Adrenal gland (tissue), 12 donors: ENCODE results near the gene SUN2. TPM values are rescaled to one million over a fixed set of nuclear protein-coding genes. Genes with fewer than 3 reads are reported as not detected.

Experiments used
- DNase-seq, 7 donors: peaks; one replicate each; pipeline ENCODE4 v3.0.0-alpha.2; 2019 to 2020
- H3K27ac ChIP-seq, 5 donors: fragments of 200-600 bp; sonication (generic) in 4 of 5; 1 replicate in 3 of 5; 2 replicates in 2 of 5; pipeline versions ENCODE4 v1.5.1 to v1.8.0; 2016 to 2020; ENCODE audit warnings: mild to moderate bottlenecking in 1 of 5
- H3K27me3 ChIP-seq: fragments of 200-600 bp; 2 replicates; pipeline ENCODE4 v1.8.0; 2021
- H3K36me3 ChIP-seq, 2 donors: fragments of 200-600 bp; replicated peaks in 1 of 2; 1 replicate in 1 of 2; 2 replicates in 1 of 2; pipeline versions ENCODE4 v1.5.1 to v1.8.0; 2018 to 2022
- H3K4me1 ChIP-seq, 2 donors: fragments of 200-600 bp; replicated peaks in 1 of 2; 1 replicate in 1 of 2; 2 replicates in 1 of 2; pipeline versions ENCODE4 v1.5.1 to v1.8.0; 2018 to 2021
- H3K4me3 ChIP-seq, 4 donors: fragments of 200-600 bp; sonication (generic) in 3 of 4; one replicate each; pipeline ENCODE4 v1.5.1; 2016 to 2018
- H3K9me3 ChIP-seq, 3 donors: fragments of 200-600 bp; sonication (generic) in 1 of 3; replicated peaks in 1 of 3; 1 replicate in 2 of 3; 2 replicates in 1 of 3; pipeline versions ENCODE4 v1.5.1 to v1.8.0; 2016 to 2021
- POLR2A ChIP-seq, 2 donors: fragments of 450-650 bp; IDR thresholded peaks; one replicate each; pipeline ENCODE4 v1.6.1; 2017; ENCODE audit warnings: antibody characterized with exemption in 2 of 2, mild to moderate bottlenecking in 2 of 2, moderate library complexity in 1 of 2
- WGBS, 4 donors: extraction: QIAGEN DNeasy Blood & Tissue Kit in 2 of 4; methylation state at CpG; one replicate each; pipeline versions ENCODE4 v1.1.5 to v1.1.7; 2013 to 2017; 5-methylcytosine and 5-hydroxymethylcytosine counted together
- intact Hi-C, 2 donors: fragments of 100-400 bp; cut with DNase I; formaldehyde crosslinking; loops; one replicate each; pipeline versions ENCODE4 v1.14.1 to v1.15.0; 2022 to 2023
- polyA plus RNA-seq, 3 donors: library from polyadenylated mRNA; stranded (reverse); fragments of 200-250 nt in 2 of 3; fragments of 350-450 nt in 1 of 3; fragmentation: Illumina TruSeq in 1 of 3; extraction: RNeasy Lipid Tissue Mini Kit (QIAGEN cat#74804) in 1 of 3; gene quantifications; one replicate each; pipeline ENCODE4 v1.2.3, GENCODE V29; 2013 to 2014
- total RNA-seq, 9 donors: library from RNA; depleted of rRNA in 4 of 9; stranded (reverse); fragments of >200 nt in 4 of 9; fragments of 120-200 nt in 1 of 9; fragmentation: NEBNext Ultra II Directional in 1 of 9; extraction: Animal tissue kit (Norgen Biotek cat#: 25700) in 1 of 9; gene quantifications; one replicate each; pipeline versions ENCODE4 v1.1.0 to v1.2.4, GENCODE V29; 2013 to 2023
- TF ChIP-seq, protein P1 (sequence below), 6 experiments: fragments of 450-650 bp in 4 of 6; fragments of 200-600 bp in 2 of 6; sonication (generic) in 1 of 6; IDR thresholded peaks; 1 replicate in 5 of 6; 2 replicates in 1 of 6; pipeline versions ENCODE4 v1.5.1 to v1.8.0; 2016 to 2021; ENCODE audit warnings: antibody characterized with exemption in 6 of 6, mild to moderate bottlenecking in 2 of 6, moderate library complexity in 1 of 6
- donor health status: healthy with polysubstance abuse.
- donor health status: Bipolar disorder and iron deficiency.
- donor health status: DM: yes; HTN: yes; CAD: no.
- donor health status: DM: no; HTN: no; CAD: no.
- donor health status: DM: no; HTN: no; CAD: no.
- donor health status: DM: yes; HTN: yes; CAD: no.

The SUN2 gene
- total and polyA plus RNA-seq, 12 donors = 13.0 to 196 (median 86.9) TPM

DNA sequence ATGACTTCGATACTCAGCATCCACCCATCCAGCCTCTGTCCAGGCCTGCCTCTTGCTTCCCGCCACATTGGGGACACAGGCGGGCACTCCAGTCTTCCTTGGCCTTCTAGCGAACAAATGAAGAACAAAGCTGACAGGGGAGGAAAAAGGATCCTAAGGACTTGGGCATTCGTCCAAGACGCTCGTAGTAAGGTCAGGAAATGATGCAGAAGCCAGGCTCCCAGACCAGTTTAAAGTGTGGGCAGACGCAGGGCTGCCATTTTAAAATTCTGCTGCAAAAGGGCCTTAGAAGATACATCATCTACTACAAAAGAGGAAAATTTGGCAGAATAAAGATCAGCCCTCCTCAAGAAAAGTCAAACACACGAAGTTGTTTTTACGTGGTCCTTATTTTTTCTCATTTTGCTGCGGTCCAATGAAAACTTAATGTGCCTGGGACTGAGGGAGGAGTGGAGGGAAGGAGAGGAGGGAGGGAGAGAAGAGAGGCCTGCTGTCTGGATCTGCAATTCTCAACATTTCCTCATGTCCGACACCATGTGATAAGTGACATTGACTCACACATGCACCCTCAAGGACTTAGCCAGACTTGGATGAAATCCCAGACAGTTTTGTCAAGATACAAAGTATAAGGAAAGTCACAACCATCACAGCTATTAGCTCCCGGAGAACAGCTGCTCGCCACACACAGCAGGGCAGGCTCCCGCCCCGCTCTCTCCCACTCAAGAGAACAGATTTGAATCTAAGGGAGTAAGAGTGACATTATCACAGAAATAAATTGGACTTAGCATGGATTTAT is 32.4 kb upstream of the SUN2 start:
- TF ChIP-seq, protein P1, sequence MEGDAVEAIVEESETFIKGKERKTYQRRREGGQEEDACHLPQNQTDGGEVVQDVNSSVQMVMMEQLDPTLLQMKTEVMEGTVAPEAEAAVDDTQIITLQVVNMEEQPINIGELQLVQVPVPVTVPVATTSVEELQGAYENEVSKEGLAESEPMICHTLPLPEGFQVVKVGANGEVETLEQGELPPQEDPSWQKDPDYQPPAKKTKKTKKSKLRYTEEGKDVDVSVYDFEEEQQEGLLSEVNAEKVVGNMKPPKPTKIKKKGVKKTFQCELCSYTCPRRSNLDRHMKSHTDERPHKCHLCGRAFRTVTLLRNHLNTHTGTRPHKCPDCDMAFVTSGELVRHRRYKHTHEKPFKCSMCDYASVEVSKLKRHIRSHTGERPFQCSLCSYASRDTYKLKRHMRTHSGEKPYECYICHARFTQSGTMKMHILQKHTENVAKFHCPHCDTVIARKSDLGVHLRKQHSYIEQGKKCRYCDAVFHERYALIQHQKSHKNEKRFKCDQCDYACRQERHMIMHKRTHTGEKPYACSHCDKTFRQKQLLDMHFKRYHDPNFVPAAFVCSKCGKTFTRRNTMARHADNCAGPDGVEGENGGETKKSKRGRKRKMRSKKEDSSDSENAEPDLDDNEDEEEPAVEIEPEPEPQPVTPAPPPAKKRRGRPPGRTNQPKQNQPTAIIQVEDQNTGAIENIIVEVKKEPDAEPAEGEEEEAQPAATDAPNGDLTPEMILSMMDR (IDR thresholded peaks at IDR 0.05) = peak in 1 of 6 experiments; percentile 12
- TF ChIP-seq POLR2A (IDR thresholded peaks at IDR 0.05) = peak in 1 of 2 donors; percentile 87
- no peaks in the 10 kb centered on the region for H3K27me3 ChIP-seq
- H3K4me1 ChIP-seq = peaks cover 40 to 59% of the 10 kb centered on the region in 2 donors
- H3K36me3 ChIP-seq = peaks cover 0 to 4% of the 10 kb centered on the region in 2 donors
- intact Hi-C loops = no loop called here
- no peak overlapping the region for H3K4me3 ChIP-seq
- peak; percentile 76 to 91 (median 85) for DNase-seq
- H3K9me3 ChIP-seq = no peaks in the 10 kb centered on the region
- H3K27ac ChIP-seq = peak overlapping the region; percentile 55 to 90 (median 84)
- 25 to 39% (median 27%) methylated on average over 16 of the region's 16 CpGs for WGBS, 4 donors

GRCh38 chr22:38786631-38787030 is 30.8 kb upstream of the SUN2 start:
- Histone ChIP-seq H3K27me3 (no peaks in the 10 kb centered on the region), H3K4me1 (peaks cover 36 to 51% of the 10 kb centered on the region in 2 donors), H3K36me3 (peaks cover 0 to 4% of the 10 kb centered on the region in 2 donors), H3K27ac (peak overlapping the region in 4 of 5 donors; percentile 14 to 90 (median 70)), H3K4me3 (no peak overlapping the region), H3K9me3 (no peaks in the 10 kb centered on the region)
- 50 to 62% (median 60%) methylated on average over 3 of the region's 3 CpGs for WGBS, 4 donors
- intact Hi-C loops = no loop called here
- peak in 1 of 7 donors; percentile 13 for DNase-seq
- TF ChIP-seq, protein P1 (IDR thresholded peaks at IDR 0.05) = no peak
- no peak for TF ChIP-seq POLR2A (IDR thresholded peaks at IDR 0.05)

DNA sequence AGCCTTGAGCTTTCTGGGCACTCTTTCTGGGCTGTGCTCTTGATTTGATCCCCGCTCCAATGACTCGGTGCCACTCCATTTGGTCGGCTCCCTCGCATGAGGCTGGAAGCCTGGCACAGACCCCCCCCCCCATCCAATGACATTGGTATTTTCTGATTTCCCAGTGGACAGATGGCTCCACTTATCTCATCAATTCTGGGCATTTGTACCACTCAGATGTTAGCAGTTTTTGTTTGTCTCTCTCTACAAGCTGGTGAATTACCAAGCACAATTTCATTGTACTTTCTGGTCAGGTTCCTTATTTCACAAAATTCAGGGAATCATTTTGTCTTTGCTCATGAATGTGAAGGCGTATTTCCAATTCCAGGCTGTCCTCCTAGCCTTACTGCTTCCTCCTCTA is 29.1 kb upstream of the SUN2 start:
- no peak for DNase-seq
- Histone ChIP-seq H3K4me1 (peaks cover 36 to 51% of the 10 kb centered on the region in 2 donors), H3K27me3 (no peaks in the 10 kb centered on the region), H3K36me3 (peaks cover 0 to 6% of the 10 kb centered on the region in 2 donors), H3K4me3 (no peak overlapping the region), H3K9me3 (no peaks in the 10 kb centered on the region), H3K27ac (peak overlapping the region in 1 of 5 donors; percentile 90)
- 57 to 78% (median 66%) methylated on average over 5 of the region's 5 CpGs for WGBS, 4 donors
- intact Hi-C loops = no loop called here
- no peak for TF ChIP-seq POLR2A (IDR thresholded peaks at IDR 0.05)
- TF ChIP-seq, protein P1 (IDR thresholded peaks at IDR 0.05) = no peak

GRCh38 chr22:38784035-38784434 is 28.2 kb upstream of the SUN2 start:
- DNase-seq = no peak
- no peaks in the 10 kb centered on the region for H3K9me3 ChIP-seq
- no peak overlapping the region for H3K4me3 ChIP-seq
- H3K4me1 ChIP-seq = peaks cover 34 to 46% of the 10 kb centered on the region in 2 donors
- 92 to 96% (median 96%) methylated on average over 15 of the region's 15 CpGs for WGBS, 4 donors
- peaks cover 0 to 6% of the 10 kb centered on the region in 2 donors for H3K36me3 ChIP-seq
- TF ChIP-seq, protein P1 (IDR thresholded peaks at IDR 0.05) = no peak
- no peak for TF ChIP-seq POLR2A (IDR thresholded peaks at IDR 0.05)
- H3K27me3 ChIP-seq = no peaks in the 10 kb centered on the region
- intact Hi-C loops = no loop called here
- no peak overlapping the region for H3K27ac ChIP-seq
